Measurements from ENCODE around the gene FMC1.

FMC1 gene

GRCh38 chr7:139294951-139295575, 46.1 kb upstream of the FMC1 start:
- no peaks in the 10 kb centered on the region for H3K4me1 ChIP-seq (ENCODE audit: low read length)
- no peak overlapping the region for H2AFZ ChIP-seq (ENCODE audit: low read depth, low read length)
- H3K9me3 ChIP-seq (ENCODE audit: insufficient read depth, low read length), result no peaks in the 10 kb centered on the region
- no peak overlapping the region for H3K4me3 ChIP-seq (ENCODE audit: low read length)
- no peak overlapping the region for H3K27ac ChIP-seq (ENCODE audit: low read length)
- no peak for TF ChIP-seq EZH2phosphoT487 (IDR thresholded peaks at IDR 0.05; ENCODE audit: low read depth)
- no peak for TF ChIP-seq CTCF (IDR thresholded peaks at IDR 0.05; ENCODE audit: low read depth, low read length)
- no peaks in the 10 kb centered on the region for H3K79me2 ChIP-seq (ENCODE audit: low read length)
- H4K20me1 ChIP-seq (ENCODE audit: insufficient read depth, low read length), result no peaks in the 10 kb centered on the region
- H3K9ac ChIP-seq (ENCODE audit: low read length), result no peak overlapping the region
- no peak overlapping the region for H3K4me2 ChIP-seq (ENCODE audit: low read length)
- no peaks in the 10 kb centered on the region for H3K27me3 ChIP-seq (ENCODE audit: low read depth, low read length)
- H3K36me3 ChIP-seq (replicated peaks; ENCODE audit: low read depth, low read length), result peaks cover 8% of the 10 kb centered on the region

GRCh38 chr7:139297795-139298194, 43.3 kb upstream of the FMC1 start:
- Histone ChIP-seq H3K9me3 (ENCODE audit: insufficient read depth, low read length) (no peaks in the 10 kb centered on the region), H3K4me1 (ENCODE audit: low read length) (no peaks in the 10 kb centered on the region), H3K79me2 (ENCODE audit: low read length) (no peaks in the 10 kb centered on the region), H4K20me1 (ENCODE audit: insufficient read depth, low read length) (no peaks in the 10 kb centered on the region), H2AFZ (ENCODE audit: low read depth, low read length) (no peak overlapping the region), H3K4me2 (ENCODE audit: low read length) (no peak overlapping the region), H3K4me3 (ENCODE audit: low read length) (no peak overlapping the region), H3K9ac (ENCODE audit: low read length) (no peak overlapping the region), H3K27me3 (ENCODE audit: low read depth, low read length) (no peaks in the 10 kb centered on the region), H3K36me3 (replicated peaks; ENCODE audit: low read depth, low read length) (peaks cover 8% of the 10 kb centered on the region), H3K27ac (ENCODE audit: low read length) (no peak overlapping the region)
- TF ChIP-seq CTCF (IDR thresholded peaks at IDR 0.05; ENCODE audit: low read depth, low read length), result no peak
- no peak for TF ChIP-seq EZH2phosphoT487 (IDR thresholded peaks at IDR 0.05; ENCODE audit: low read depth)

GRCh38 chr7:139299296-139299695, 41.8 kb upstream of the FMC1 start:
- TF ChIP-seq CTCF (IDR thresholded peaks at IDR 0.05; ENCODE audit: low read depth, low read length), result no peak
- TF ChIP-seq EZH2phosphoT487 (IDR thresholded peaks at IDR 0.05; ENCODE audit: low read depth), result no peak

GRCh38 chr7:139300390-139300789, 40.7 kb upstream of the FMC1 start:
- no peaks in the 10 kb centered on the region for H3K79me2 ChIP-seq (ENCODE audit: low read length)
- H3K4me2 ChIP-seq (ENCODE audit: low read length), result no peak overlapping the region
- TF ChIP-seq CTCF (IDR thresholded peaks at IDR 0.05; ENCODE audit: low read depth, low read length) (no peak), EZH2phosphoT487 (IDR thresholded peaks at IDR 0.05; ENCODE audit: low read depth) (no peak)
- H3K9ac ChIP-seq (ENCODE audit: low read length), result no peak overlapping the region
- no peak overlapping the region for H3K27ac ChIP-seq (ENCODE audit: low read length)
- no peak overlapping the region for H3K4me3 ChIP-seq (ENCODE audit: low read length)
- H3K27me3 ChIP-seq (ENCODE audit: low read depth, low read length), result no peaks in the 10 kb centered on the region
- H4K20me1 ChIP-seq (ENCODE audit: insufficient read depth, low read length), result no peaks in the 10 kb centered on the region
- no peaks in the 10 kb centered on the region for H3K9me3 ChIP-seq (ENCODE audit: insufficient read depth, low read length)
- H3K4me1 ChIP-seq (ENCODE audit: low read length), result no peaks in the 10 kb centered on the region
- peaks cover 3% of the 10 kb centered on the region for H3K36me3 ChIP-seq (replicated peaks; ENCODE audit: low read depth, low read length)
- no peak overlapping the region for H2AFZ ChIP-seq (ENCODE audit: low read depth, low read length)

More at GRCh38 chr7:139299296-139299695, 41.8 kb upstream of the FMC1 start:
- no peak overlapping the region for H3K9ac ChIP-seq (ENCODE audit: low read length)
- H3K4me1 ChIP-seq (ENCODE audit: low read length), result no peaks in the 10 kb centered on the region
- no peaks in the 10 kb centered on the region for H4K20me1 ChIP-seq (ENCODE audit: insufficient read depth, low read length)
- H3K4me3 ChIP-seq (ENCODE audit: low read length), result no peak overlapping the region
- no peaks in the 10 kb centered on the region for H3K9me3 ChIP-seq (ENCODE audit: insufficient read depth, low read length)
- H3K4me2 ChIP-seq (ENCODE audit: low read length), result no peak overlapping the region
- H3K79me2 ChIP-seq (ENCODE audit: low read length), result no peaks in the 10 kb centered on the region
- H3K27ac ChIP-seq (ENCODE audit: low read length), result no peak overlapping the region
- no peak overlapping the region for H2AFZ ChIP-seq (ENCODE audit: low read depth, low read length)
- peaks cover 3% of the 10 kb centered on the region for H3K36me3 ChIP-seq (replicated peaks; ENCODE audit: low read depth, low read length)
- H3K27me3 ChIP-seq (ENCODE audit: low read depth, low read length), result no peaks in the 10 kb centered on the region

Measured in OCI-LY3 (cell line).